Astrocyte of the cerebellum (primary cell): Measurements from ENCODE around the gene LINC01488.

ENCODE experiments used
- DNase-seq: peaks from one replicate; pipeline ENCODE4 v3.0.0-alpha.2; 2011; ENCODE audit warnings: low read depth
- H3K4me3 ChIP-seq: 2 replicates; pipeline ENCODE4 v1.5.1; 2011; ENCODE audit warnings: mild to moderate bottlenecking, low read depth, low read length, moderate library complexity
- in situ Hi-C: cut with HindIII; loops from 2 replicates; pipeline ENCODE4 v1.10.0; 2017; ENCODE audit warnings: low sequenced_read_pairs
- TF ChIP-seq, protein P1 (sequence below): IDR thresholded peaks from 2 replicates; pipeline ENCODE4 v1.5.1; 2012; ENCODE audit warnings: low read length, low read depth, moderate library complexity, mild to moderate bottlenecking; ENCODE audit errors: missing control alignments

The LINC01488 gene

GRCh38 chr11:69526453-69526810 lies 45.0 kb downstream of the LINC01488 start:
- TF ChIP-seq, protein P1, sequence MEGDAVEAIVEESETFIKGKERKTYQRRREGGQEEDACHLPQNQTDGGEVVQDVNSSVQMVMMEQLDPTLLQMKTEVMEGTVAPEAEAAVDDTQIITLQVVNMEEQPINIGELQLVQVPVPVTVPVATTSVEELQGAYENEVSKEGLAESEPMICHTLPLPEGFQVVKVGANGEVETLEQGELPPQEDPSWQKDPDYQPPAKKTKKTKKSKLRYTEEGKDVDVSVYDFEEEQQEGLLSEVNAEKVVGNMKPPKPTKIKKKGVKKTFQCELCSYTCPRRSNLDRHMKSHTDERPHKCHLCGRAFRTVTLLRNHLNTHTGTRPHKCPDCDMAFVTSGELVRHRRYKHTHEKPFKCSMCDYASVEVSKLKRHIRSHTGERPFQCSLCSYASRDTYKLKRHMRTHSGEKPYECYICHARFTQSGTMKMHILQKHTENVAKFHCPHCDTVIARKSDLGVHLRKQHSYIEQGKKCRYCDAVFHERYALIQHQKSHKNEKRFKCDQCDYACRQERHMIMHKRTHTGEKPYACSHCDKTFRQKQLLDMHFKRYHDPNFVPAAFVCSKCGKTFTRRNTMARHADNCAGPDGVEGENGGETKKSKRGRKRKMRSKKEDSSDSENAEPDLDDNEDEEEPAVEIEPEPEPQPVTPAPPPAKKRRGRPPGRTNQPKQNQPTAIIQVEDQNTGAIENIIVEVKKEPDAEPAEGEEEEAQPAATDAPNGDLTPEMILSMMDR = no peak
- no peak overlapping the region for H3K4me3 ChIP-seq
- in situ Hi-C loops = no loop called here
- DNase-seq = no peak

DNA sequence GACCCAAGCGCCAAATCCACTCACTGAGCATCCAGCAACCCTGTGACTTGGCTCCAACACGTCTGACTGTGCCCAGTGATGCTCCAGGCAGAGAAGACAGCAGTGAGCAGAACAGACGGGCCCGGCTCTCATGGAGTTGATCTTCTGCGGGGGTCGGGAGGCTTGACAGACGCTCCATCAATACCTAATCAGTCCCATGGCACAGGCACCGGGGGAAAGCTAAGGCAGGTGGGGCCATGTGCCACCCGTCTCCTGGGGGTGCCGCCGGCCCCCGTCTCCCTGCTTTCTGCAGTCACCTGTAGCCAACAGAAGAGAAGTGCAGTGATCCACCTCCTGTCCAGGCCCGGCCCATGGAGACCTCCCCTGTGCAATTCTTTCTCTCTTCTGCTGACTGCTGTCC lies 47.5 kb downstream of the LINC01488 start:
- DNase-seq = no peak
- H3K4me3 ChIP-seq = no peak overlapping the region
- TF ChIP-seq, protein P1 = no peak
- in situ Hi-C loops = no loop called here

- in situ Hi-C loops = no loop called here
- TF ChIP-seq, protein P1 = no peak
- DNase-seq = no peak
- no peak overlapping the region for H3K4me3 ChIP-seq
These were observed 49.0 kb downstream of the LINC01488 start for GRCh38 chr11:69530278-69531070.

GRCh38 chr11:69531071-69531716 lies 49.7 kb downstream of the LINC01488 start:
- TF ChIP-seq, protein P1 = no peak
- H3K4me3 ChIP-seq = no peak overlapping the region
- in situ Hi-C loops = no loop called here
- DNase-seq = no peak

DNA sequence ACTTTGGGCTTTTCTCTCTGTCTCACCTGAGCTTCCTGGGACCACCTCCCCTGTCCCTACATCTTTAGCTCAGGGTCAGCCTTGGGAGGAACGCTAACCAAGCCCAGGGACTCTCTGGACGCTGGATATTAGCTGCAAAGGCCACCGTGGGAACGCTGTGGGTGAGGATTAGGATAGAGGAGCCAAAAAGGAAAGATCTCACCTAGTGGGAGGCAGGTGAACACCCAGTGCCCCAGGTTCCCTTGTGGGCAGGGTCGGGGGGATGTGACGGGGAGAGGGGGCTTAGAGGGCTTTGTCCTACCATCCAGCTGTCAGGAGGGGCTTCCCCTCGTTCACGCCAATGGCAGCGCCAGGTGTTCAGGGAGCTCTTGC lies 50.2 kb downstream of the LINC01488 start:
- in situ Hi-C loops = no loop called here
- DNase-seq = no peak
- TF ChIP-seq, protein P1 = no peak
- no peak overlapping the region for H3K4me3 ChIP-seq

GRCh38 chr11:69533296-69534165 lies 52.1 kb downstream of the LINC01488 start:
- TF ChIP-seq, protein P1 = no peak
- DNase-seq = no peak
- in situ Hi-C loops = no loop called here
- H3K4me3 ChIP-seq = no peak overlapping the region
